GM21619 (cell line): ENCODE results near the gene HSBP1L1.

Experiments
- ATAC-seq: cut with Tn5 transposase; IDR thresholded peaks from one replicate; pipeline ENCODE4 v1.9.1; 2021; ENCODE audit not compliant: unreplicated experiment

HSBP1L1 gene

GRCh38 chr18:79964330-79965118, at the start of gene HSBP1L1:
HSBP1L1 (plus strand) TSS chr18:79964643; CDS start chr18:79964736, 93 bp downstream.
- ATAC-seq, result peak; percentile 68

GRCh38 chr18:79915161-79916127, 49.0 kb upstream of the HSBP1L1 start:
- ATAC-seq, result no peak

- ATAC-seq, result no peak
Observed at GRCh38 chr18:79916128-79916494, 48.3 kb upstream of the HSBP1L1 start.

- ATAC-seq, result no peak
Observed at GRCh38 chr18:79916546-79917168, 47.8 kb upstream of the HSBP1L1 start.

DNA sequence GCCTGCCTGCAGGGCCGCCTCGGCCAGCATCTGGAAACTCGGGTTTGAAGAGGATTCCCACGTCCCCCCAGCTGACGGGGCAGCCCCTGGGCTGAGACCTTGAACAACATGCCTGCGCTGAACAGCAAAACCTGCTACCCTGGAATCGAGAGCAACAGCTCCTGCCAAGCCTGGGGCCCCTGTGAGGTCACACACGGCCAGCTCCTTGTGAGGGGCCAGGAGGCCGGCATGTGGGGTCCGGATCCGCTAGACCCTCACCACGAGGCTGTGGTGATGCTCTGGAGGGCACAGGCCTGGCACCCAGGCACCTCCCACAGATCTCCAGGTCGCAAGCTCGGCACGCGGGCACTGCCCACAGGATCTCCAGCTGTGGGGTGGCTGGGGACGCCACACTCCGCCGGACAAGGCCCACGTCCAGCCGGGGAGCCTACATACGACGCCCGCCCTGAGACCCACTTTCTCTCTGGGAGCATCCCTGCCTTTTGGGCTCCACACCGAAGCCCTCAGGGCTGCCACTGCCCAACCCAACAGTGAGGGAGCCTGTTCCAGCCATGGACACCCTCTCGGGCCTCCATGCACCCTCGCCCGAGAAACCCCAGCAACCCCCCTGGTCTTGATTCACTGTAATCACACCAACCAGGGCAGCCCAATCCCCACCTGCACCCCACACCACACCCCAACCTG, 47.1 kb upstream of the HSBP1L1 start:
- ATAC-seq, result no peak

GRCh38 chr18:79917853-79918614, 46.4 kb upstream of the HSBP1L1 start:
- ATAC-seq, result no peak

DNA sequence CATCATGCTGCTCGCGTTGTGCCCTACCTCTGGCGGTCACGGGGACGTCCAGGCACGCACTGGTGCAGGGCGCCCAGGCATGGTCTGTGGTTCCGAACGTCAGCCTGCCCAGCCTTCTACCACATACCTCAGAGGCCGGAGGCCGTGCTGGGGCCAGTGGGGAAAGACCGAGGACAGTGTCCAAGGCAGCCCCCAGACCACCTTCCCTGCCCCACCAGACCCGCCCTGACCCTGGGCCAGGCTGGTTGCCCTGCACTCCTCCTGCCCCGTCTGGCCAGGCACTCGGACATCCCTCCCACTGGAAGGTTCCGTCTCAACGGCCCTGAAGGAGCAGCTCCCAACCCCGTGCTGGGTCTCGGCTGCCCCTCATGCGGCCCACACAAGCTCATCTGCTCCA, 45.8 kb upstream of the HSBP1L1 start:
- no peak for ATAC-seq

DNA sequence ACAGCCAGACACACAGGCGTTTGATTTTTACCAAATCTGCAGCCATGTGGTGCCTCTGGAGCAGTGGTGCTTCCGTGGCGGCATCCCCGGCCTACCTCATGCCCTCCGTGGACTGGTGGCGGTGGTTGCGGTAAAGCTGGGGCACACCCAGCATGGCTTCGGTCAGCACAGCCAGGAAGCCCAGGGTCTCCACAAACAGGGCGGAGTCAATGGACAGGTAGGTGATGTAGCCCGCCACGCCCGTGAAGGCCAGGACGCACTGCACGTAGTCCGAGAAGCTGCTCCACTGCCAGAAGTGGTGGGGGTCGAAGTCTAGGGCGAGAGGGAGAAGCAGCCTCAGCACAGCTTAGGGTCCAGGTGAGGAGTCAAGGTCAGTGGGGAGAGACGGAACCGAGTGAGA, 45.4 kb upstream of the HSBP1L1 start:
- ATAC-seq, result no peak

GRCh38 chr18:79921984-79922965, 42.2 kb upstream of the HSBP1L1 start:
- no peak for ATAC-seq

- ATAC-seq, result no peak
Observed at GRCh38 chr18:79922971-79923411, 41.5 kb upstream of the HSBP1L1 start.

- no peak for ATAC-seq
Observed at GRCh38 chr18:79923896-79924585, 40.4 kb upstream of the HSBP1L1 start.

DNA sequence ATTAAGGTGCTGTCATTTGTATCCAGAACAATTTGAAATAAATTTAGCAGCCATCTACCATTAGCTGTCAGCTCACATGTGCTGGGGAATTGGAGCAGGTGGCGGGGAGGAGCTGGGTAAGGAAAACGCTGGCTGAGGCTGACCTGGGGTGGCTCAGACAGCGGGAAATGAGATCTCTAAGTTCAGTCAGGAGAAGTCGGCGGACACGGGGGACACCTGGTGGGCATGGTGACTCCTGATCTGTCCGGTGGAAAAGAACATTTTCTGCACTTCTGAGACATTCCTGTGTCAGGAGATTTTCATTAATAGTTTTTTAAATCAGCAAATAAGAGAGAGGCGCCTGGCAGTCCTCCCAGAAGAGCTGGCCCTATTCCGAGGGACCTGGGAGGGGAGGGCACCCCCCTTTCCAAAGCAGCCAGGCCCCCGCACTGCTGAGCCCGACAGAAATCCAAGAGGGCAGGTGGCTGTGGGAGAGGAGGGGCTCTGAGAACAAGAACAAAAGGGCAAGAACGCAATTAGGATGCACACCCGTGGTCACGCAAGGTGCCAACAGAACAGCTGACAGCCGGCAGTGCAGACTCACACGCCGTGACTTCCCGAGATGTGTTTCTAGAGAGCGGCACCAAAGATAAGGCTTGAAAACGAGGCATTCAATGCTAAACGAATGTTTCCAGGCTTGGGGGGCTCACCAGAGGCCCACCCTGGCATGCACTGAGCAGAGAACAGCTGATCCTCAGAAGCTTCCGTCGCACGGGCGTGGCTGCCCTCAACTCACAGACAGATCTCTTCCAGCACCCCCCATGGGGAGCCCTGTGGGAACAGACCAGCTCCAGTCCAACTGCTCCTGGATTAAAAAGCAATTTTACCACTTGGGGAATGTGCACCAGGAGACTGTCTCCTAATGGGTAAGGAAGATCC, 39.4 kb upstream of the HSBP1L1 start:
- no peak for ATAC-seq

GRCh38 chr18:79926306-79926705, 38.1 kb upstream of the HSBP1L1 start:
- ATAC-seq, result no peak

DNA sequence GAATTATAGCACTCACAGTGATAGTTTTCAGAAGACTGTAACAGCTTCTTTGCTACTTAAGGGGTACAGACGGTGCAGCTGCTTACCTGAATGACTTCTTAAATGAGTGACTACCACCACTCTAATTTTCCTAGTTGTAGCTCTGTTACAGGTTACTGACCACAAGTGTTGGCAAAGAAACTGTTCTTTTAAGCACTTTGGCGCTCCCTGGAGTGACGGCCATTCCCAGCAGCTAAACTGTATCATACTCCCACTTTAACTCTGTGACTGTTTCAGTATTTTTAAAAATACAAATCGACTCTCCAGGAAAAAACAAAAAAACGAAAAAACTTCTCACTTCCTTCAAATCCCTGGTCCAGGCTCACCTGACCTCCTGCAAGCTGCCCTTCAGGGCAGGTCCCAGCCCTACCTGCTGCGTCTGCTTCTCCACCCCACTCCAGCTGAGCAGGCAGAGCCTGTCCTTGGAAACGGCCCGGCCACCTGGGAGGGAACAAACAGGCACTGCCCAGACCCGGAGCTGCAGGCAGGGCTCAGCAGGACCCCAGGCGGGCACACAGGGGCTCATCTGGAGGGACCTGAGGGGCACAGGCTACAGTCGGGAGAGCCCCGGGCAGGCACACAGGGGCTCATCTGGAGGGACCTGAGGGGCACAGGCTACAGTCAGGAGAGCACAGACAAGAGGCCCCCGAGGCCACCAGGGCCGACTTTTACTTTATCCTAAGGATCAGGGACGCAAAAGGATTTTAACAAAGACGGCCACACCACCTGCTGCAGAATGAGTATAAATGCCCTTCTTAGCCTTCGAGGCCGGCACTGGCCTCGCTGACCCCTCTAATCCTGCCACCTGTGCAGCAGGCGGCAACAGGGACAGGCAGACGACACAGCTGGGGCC, 37.5 kb upstream of the HSBP1L1 start:
- no peak for ATAC-seq

GRCh38 chr18:79927607-79928562, 36.6 kb upstream of the HSBP1L1 start:
- no peak for ATAC-seq
